IMR-90 (cell line): ENCODE measurements around the gene NR1I2. TPM values are rescaled to one million over a fixed set of nuclear protein-coding genes. Genes with fewer than 3 reads are reported as not detected.

Source experiments
- ATAC-seq: fragments of 200-7000 bp; cut with Tn5 transposase; 2 replicates; pipeline ENCODE4 v1.9.1; 2020; ENCODE audit warnings: low read depth, mild to moderate bottlenecking, moderate library complexity
- BruUV-seq: library from RNA; stranded (reverse); fragments of 400-500 nt; replicated peaks from 2 replicates; lab custom pipeline; 2021; lab: Mats Ljungman, UMichigan
- CTCF ChIA-PET: fragments of 300-600 bp; formaldehyde crosslinking; extraction: SDS; loops from one replicate; lab custom pipeline; 2021; ENCODE audit warnings: antibody characterized with exemption; lab: Yijun Ruan, JAX
- POLR2A ChIA-PET: fragments of 300-600 bp; sonication (Branson Sonifier 250); formaldehyde crosslinking; loops from one replicate; lab custom pipeline; 2022; ENCODE audit warnings: antibody characterized with exemption; ENCODE audit not compliant: unreplicated experiment; lab: Charles Lee
- DNase-seq: peaks from one replicate; pipeline ENCODE4 v3.0.0; 2013
- H2AFZ ChIP-seq: replicated peaks from 2 replicates; pipeline ENCODE3; 2013; ENCODE audit warnings: low read length, mild to moderate bottlenecking; ENCODE audit not compliant: poor library complexity
- H2AK5ac ChIP-seq: 2 replicates; pipeline ENCODE4 v1.6.1; 2013; ENCODE audit warnings: low read depth, low read length, inconsistent platforms
- H2AK9ac ChIP-seq: replicated peaks from 2 replicates; pipeline ENCODE3; 2013; ENCODE audit warnings: mild to moderate bottlenecking, low read depth, low read length, moderate library complexity; ENCODE audit not compliant: poor library complexity
- H2BK120ac ChIP-seq: 2 replicates; pipeline ENCODE4 v1.6.1; 2013; ENCODE audit warnings: low read depth, low read length, inconsistent platforms
- H2BK15ac ChIP-seq: 3 replicates; pipeline ENCODE4 v1.6.1; 2013; ENCODE audit warnings: low read depth, low read length, inconsistent platforms
- H2BK20ac ChIP-seq: 2 replicates; pipeline ENCODE4 v1.6.1; 2013; ENCODE audit warnings: low read depth, mild to moderate bottlenecking, inconsistent platforms, low read length, moderate library complexity
- H2BK5ac ChIP-seq: 2 replicates; pipeline ENCODE4 v1.6.1; 2013; ENCODE audit warnings: mild to moderate bottlenecking, low read depth, low read length, inconsistent platforms; ENCODE audit not compliant: poor library complexity, severe bottlenecking
- H3K14ac ChIP-seq: replicated peaks from 2 replicates; pipeline ENCODE4 v1.6.1; 2013; ENCODE audit warnings: low read depth, low read length, inconsistent platforms
- H3K18ac ChIP-seq: 2 replicates; pipeline ENCODE4 v1.6.1; 2013; ENCODE audit warnings: low read depth, low read length, control low read depth
- H3K23ac ChIP-seq: 2 replicates; pipeline ENCODE4 v1.6.1; 2013; ENCODE audit warnings: low read depth, low read length, inconsistent platforms
- H3K27ac ChIP-seq: 2 replicates; pipeline ENCODE4 v1.5.1; 2013; ENCODE audit warnings: mild to moderate bottlenecking, control low read depth, low read length; ENCODE audit not compliant: insufficient read depth
- H3K27me3 ChIP-seq: 2 replicates; pipeline ENCODE4 v1.6.1; 2013; ENCODE audit warnings: low read length; ENCODE audit not compliant: control insufficient read depth, insufficient read depth
- H3K36me3 ChIP-seq: 2 replicates; pipeline ENCODE4 v1.6.1; 2013; ENCODE audit warnings: low read length, mixed read lengths; ENCODE audit not compliant: control insufficient read depth, insufficient read depth
- H3K4ac ChIP-seq: 2 replicates; pipeline ENCODE4 v1.6.1; 2013; ENCODE audit warnings: low read depth, low read length, inconsistent platforms
- H3K4me1 ChIP-seq: 2 replicates; pipeline ENCODE4 v1.6.1; 2013; ENCODE audit warnings: low read length, mixed read lengths; ENCODE audit not compliant: control insufficient read depth, insufficient read depth
- H3K4me2 ChIP-seq: 2 replicates; pipeline ENCODE4 v1.6.1; 2013; ENCODE audit warnings: low read depth, mild to moderate bottlenecking, control low read depth, low read length, moderate library complexity
- H3K4me3 ChIP-seq: 2 replicates; pipeline ENCODE4 v1.5.1; 2013; ENCODE audit warnings: low read depth, mild to moderate bottlenecking, control low read depth, low read length, moderate library complexity; ENCODE audit not compliant: insufficient read depth
- H3K56ac ChIP-seq: 2 replicates; pipeline ENCODE4 v1.6.1; 2013; ENCODE audit warnings: low read length, inconsistent platforms; ENCODE audit not compliant: insufficient read depth; ENCODE audit errors: extremely low read depth
- H3K79me1 ChIP-seq, 2 experiments: 2 replicates each; pipeline ENCODE4 v1.6.1; 2013; ENCODE audit warnings: low read length in 2 of 2, inconsistent platforms in 1 of 2, low read depth in 1 of 2
- H3K9ac ChIP-seq: 2 replicates; pipeline ENCODE4 v1.6.1; 2013; ENCODE audit warnings: low read depth, low read length, control low read depth
- H3K9me1 ChIP-seq: 2 replicates; pipeline ENCODE4 v1.6.1; 2013; ENCODE audit warnings: low read length, inconsistent platforms; ENCODE audit not compliant: insufficient read depth
- H3K9me3 ChIP-seq: 2 replicates; pipeline ENCODE4 v1.6.1; 2013; ENCODE audit warnings: low read length; ENCODE audit not compliant: control insufficient read depth, insufficient read depth
- H4K20me1 ChIP-seq: 2 replicates; pipeline ENCODE4 v1.6.1; 2013; ENCODE audit warnings: low read length, inconsistent platforms; ENCODE audit not compliant: insufficient read depth
- H4K5ac ChIP-seq: 2 replicates; pipeline ENCODE4 v1.6.1; 2013; ENCODE audit warnings: mild to moderate bottlenecking, low read depth, low read length, control low read depth
- H4K8ac ChIP-seq, 2 experiments: 2 replicates each; pipeline ENCODE4 v1.6.1; 2013; ENCODE audit warnings: low read depth in 2 of 2, low read length in 2 of 2, control low read depth in 1 of 2, inconsistent platforms in 1 of 2
- H4K91ac ChIP-seq: 2 replicates; pipeline ENCODE4 v1.6.1; 2013; ENCODE audit warnings: low read depth, low read length, inconsistent platforms; ENCODE audit not compliant: insufficient read depth
- CEBPB ChIP-seq: IDR thresholded peaks from 2 replicates; pipeline ENCODE4 v1.6.1; 2012; ENCODE audit warnings: low read depth, low read length, improper control_type of control experiment
- CHD1 ChIP-seq: IDR thresholded peaks from 2 replicates; pipeline ENCODE4 v1.6.1; 2012; ENCODE audit warnings: low read depth, low read length, improper control_type of control experiment
- CTCF ChIP-seq: conservative IDR thresholded peaks from 2 replicates; pipeline ENCODE4 v1.5.1; 2012; ENCODE audit warnings: mild to moderate bottlenecking, low read depth, low read length, improper control_type of control experiment
- ELK1 ChIP-seq: fragments of 150-350 bp; IDR thresholded peaks from 2 replicates; pipeline ENCODE4 v1.6.1; 2016; ENCODE audit warnings: low read depth, mild to moderate bottlenecking, low read length, moderate library complexity, borderline replicate concordance
- MAFK ChIP-seq: IDR thresholded peaks from 2 replicates; pipeline ENCODE4 v1.6.1; 2012; ENCODE audit warnings: low read depth, low read length, improper control_type of control experiment
- MAZ ChIP-seq: IDR thresholded peaks from 2 replicates; pipeline ENCODE4 v1.6.1; 2012; ENCODE audit warnings: low read depth, mild to moderate bottlenecking, low read length, improper control_type of control experiment, moderate library complexity, borderline replicate concordance
- MXI1 ChIP-seq: IDR thresholded peaks from 2 replicates; pipeline ENCODE4 v1.6.1; 2012; ENCODE audit warnings: low read depth, mild to moderate bottlenecking, low read length, moderate library complexity, borderline replicate concordance
- NFE2L2 ChIP-seq: fragments of 150-350 bp; IDR thresholded peaks from 2 replicates; pipeline ENCODE4 v1.6.1; 2016; ENCODE audit warnings: low read depth, mild to moderate bottlenecking, low read length
- RCOR1 ChIP-seq: IDR thresholded peaks from 2 replicates; pipeline ENCODE4 v1.6.1; 2012; ENCODE audit warnings: mild to moderate bottlenecking, low read length, improper control_type of control experiment; ENCODE audit not compliant: insufficient replicate concordance
- SMC3 ChIP-seq: fragments of 150-350 bp; IDR thresholded peaks from 2 replicates; pipeline ENCODE4 v1.6.1; 2016; ENCODE audit warnings: low read depth, mild to moderate bottlenecking, antibody characterized with exemption, low read length, moderate library complexity
- USF2 ChIP-seq: fragments of 150-350 bp; IDR thresholded peaks from 2 replicates; pipeline ENCODE4 v1.6.1; 2017; ENCODE audit warnings: mild to moderate bottlenecking, antibody characterized with exemption, low read length, low read depth
- WGBS, 2 experiments: methylation state at CpG; one replicate each; pipeline versions ENCODE4 v1.1.5 to v1.1.7; 2013; ENCODE audit warnings: missing lambda C conversion rate in 2 of 2; ENCODE audit not compliant: insufficient read length in 1 of 2; ENCODE audit errors: extremely low coverage in 2 of 2; 5-methylcytosine and 5-hydroxymethylcytosine counted together
- dilution Hi-C: fragments of 300-500 bp; cut with HindIII; formaldehyde crosslinking; loops from one replicate; pipeline ENCODE4 v1.14.3; 2018; ENCODE audit warnings: low sequenced_read_pairs; ENCODE audit not compliant: unreplicated experiment
- in situ Hi-C: fragments of 300-500 bp; cut with MboI; formaldehyde crosslinking; loops from 3 replicates; pipeline ENCODE4 v1.14.3; 2019; ENCODE audit warnings: low sequenced_read_pairs, inconsistent platforms, mixed read lengths
- intact Hi-C: fragments of 100-400 bp; cut with micrococcal nuclease; formaldehyde crosslinking; loops from 2 replicates; pipeline ENCODE4 v1.10.0; 2022
- polyA plus RNA-seq, 3 experiments: library from polyadenylated mRNA; depleted of rRNA; stranded (reverse); fragments of >200 nt; gene quantifications; 2 replicates each; pipeline ENCODE4 v1.2.3, GENCODE V29; 2012; ENCODE audit warnings: low replicate concordance in 1 of 3
- total RNA-seq: library from RNA; depleted of rRNA; stranded (reverse); fragments of >200 nt; gene quantifications from 2 replicates; pipeline ENCODE4 v1.2.3, GENCODE V29; 2012

NR1I2 gene
- total and polyA plus RNA-seq, 2 of the 4 experiments (the other 2 are of a cell fraction) = not detected

- intact Hi-C loops = no loop called here
- in situ Hi-C loops = no loop called here
Measured at GRCh38 chr3:119747357-119747756, 34.5 kb upstream of the NR1I2 start.

More at GRCh38 chr3:119747357-119747756, 34.5 kb upstream of the NR1I2 start:
- no peak overlapping the region for H3K18ac ChIP-seq
- H3K14ac ChIP-seq = no peak overlapping the region
- no peak overlapping the region for H4K8ac ChIP-seq
- DNase-seq (no peak), ATAC-seq (no peak)
- no peak overlapping the region for H4K5ac ChIP-seq
- TF ChIP-seq NFE2L2 = no peak
- TF ChIP-seq CEBPB = no peak
- TF ChIP-seq ELK1 = no peak
- TF ChIP-seq RCOR1 = no peak
- TF ChIP-seq MAZ = no peak
- no peak for TF ChIP-seq CTCF
- TF ChIP-seq SMC3 = no peak
- no peak for TF ChIP-seq MAFK
- TF ChIP-seq CHD1 = no peak
- no peak for TF ChIP-seq USF2
- no peak for TF ChIP-seq MXI1
- no peaks in the 10 kb centered on the region for H3K36me3 ChIP-seq
- H2AK5ac ChIP-seq = no peak overlapping the region
- H3K9me3 ChIP-seq = no peaks in the 10 kb centered on the region
- no peak overlapping the region for H3K9ac ChIP-seq
- H2AFZ ChIP-seq = no peak overlapping the region
- H3K4me3 ChIP-seq = no peak overlapping the region
- H3K79me1 ChIP-seq = no peaks in the 10 kb centered on the region
- peaks cover 6% of the 10 kb centered on the region; the same call in 1 of the 2 replicates for H3K27me3 ChIP-seq
- POLR2A ChIA-PET = no interaction called here
- WGBS, 2 experiments = no CpG with 5 or more reads among the region's 4 CpGs
- H3K4me1 ChIP-seq = no peaks in the 10 kb centered on the region
- no peak overlapping the region for H3K23ac ChIP-seq
- H2BK5ac ChIP-seq = no peak overlapping the region
- H3K4me2 ChIP-seq = no peak overlapping the region
- no TSS peak for BruUV-seq
- no peak overlapping the region for H2BK120ac ChIP-seq
- no peak overlapping the region for H2BK15ac ChIP-seq
- CTCF ChIA-PET = no interaction called here
- no peak overlapping the region for H2AK9ac ChIP-seq
- H4K91ac ChIP-seq = no peak overlapping the region
- H2BK20ac ChIP-seq = no peak overlapping the region
- H3K56ac ChIP-seq = no peak overlapping the region
- no peaks in the 10 kb centered on the region for H4K20me1 ChIP-seq
- H3K9me1 ChIP-seq = no peaks in the 10 kb centered on the region
- H3K4ac ChIP-seq = no peak overlapping the region
- dilution Hi-C loops = no loop called here
- no peak overlapping the region for H3K27ac ChIP-seq
